PC-3 (cell line): ENCODE results near the gene CYB5R4. TPM values are rescaled to one million over a fixed set of nuclear protein-coding genes. Genes with fewer than 3 reads are reported as not detected.
"Not testable (repeated sequence)": the region's sequence is repeated elsewhere in the genome, so short reads cannot be mapped to it uniquely, and the experiment has no call there.

ENCODE experiments used
- ATAC-seq: fragments of 200-7000 bp; cut with Tn5 transposase; 2 replicates; pipeline ENCODE4 v1.9.1; 2020; ENCODE audit warnings: mild to moderate bottlenecking, moderate library complexity
- BruUV-seq: library from RNA; stranded (reverse); fragments of 400-500 nt; replicated peaks from 2 replicates; lab custom pipeline; 2021; lab: Mats Ljungman, UMichigan
- CTCF ChIA-PET: fragments of 300-600 bp; sonication (Branson Sonifier 250); formaldehyde crosslinking; loops from one replicate; lab custom pipeline; 2022; ENCODE audit warnings: antibody characterized with exemption; lab: Charles Lee
- POLR2A ChIA-PET: fragments of 300-600 bp; sonication (Branson Sonifier 250); formaldehyde crosslinking; loops from one replicate; lab custom pipeline; 2022; ENCODE audit warnings: antibody characterized with exemption; ENCODE audit not compliant: unreplicated experiment; lab: Charles Lee
- DNase-seq: peaks from one replicate; pipeline ENCODE4 v3.0.0-alpha.2; 2015
- H2AFZ ChIP-seq: fragments of 300-600 bp; sonication (generic); 2 replicates; pipeline ENCODE4 v1.6.0; 2016; ENCODE audit warnings: antibody characterized with exemption, low read length
- H3F3A ChIP-seq: fragments of 300-600 bp; sonication (generic); one replicate; pipeline ENCODE4 v1.6.0; 2017; ENCODE audit warnings: antibody characterized with exemption, low read length, control low read depth, mild to moderate bottlenecking; ENCODE audit not compliant: unreplicated experiment
- H3K27ac ChIP-seq: fragments of 300-600 bp; sonication (generic); 2 replicates; pipeline ENCODE4 v1.5.1; 2016; ENCODE audit warnings: mild to moderate bottlenecking, low read length
- H3K27me3 ChIP-seq: fragments of 300-600 bp; sonication (generic); 2 replicates; pipeline ENCODE4 v1.6.1; 2016; ENCODE audit warnings: low read length, mixed read lengths
- H3K36me3 ChIP-seq: fragments of 300-600 bp; sonication (generic); 2 replicates; pipeline ENCODE4 v1.6.1; 2016; ENCODE audit warnings: low read depth, mixed run types, low read length, mixed read lengths
- H3K4me1 ChIP-seq: fragments of 300-600 bp; sonication (generic); 2 replicates; pipeline ENCODE4 v1.5.1; 2016; ENCODE audit warnings: low read length; ENCODE audit not compliant: insufficient read depth
- H3K4me2 ChIP-seq: fragments of 300-600 bp; sonication (generic); 2 replicates; pipeline ENCODE4 v1.6.0; 2016; ENCODE audit warnings: low read length
- H3K4me3 ChIP-seq: fragments of 300-600 bp; sonication (generic); 2 replicates; pipeline ENCODE4 v1.5.1; 2016; ENCODE audit warnings: mild to moderate bottlenecking, low read length, mixed read lengths
- H3K79me2 ChIP-seq: fragments of 300-600 bp; sonication (generic); 2 replicates; pipeline ENCODE4 v1.6.1; 2017; ENCODE audit warnings: low read length, mixed read lengths
- H3K9ac ChIP-seq: fragments of 300-600 bp; sonication (generic); 2 replicates; pipeline ENCODE4 v1.6.0; 2016; ENCODE audit warnings: mild to moderate bottlenecking, low read length
- H3K9me2 ChIP-seq: fragments of 300-600 bp; sonication (generic); replicated peaks from 2 replicates; pipeline ENCODE4 v1.6.1; 2016; ENCODE audit warnings: mixed run types, low read length, mixed read lengths
- H3K9me3 ChIP-seq: fragments of 300-600 bp; sonication (generic); 2 replicates; pipeline ENCODE4 v1.6.1; 2016; ENCODE audit warnings: low read length, mixed read lengths
- H4K20me1 ChIP-seq: fragments of 300-600 bp; sonication (generic); 2 replicates; pipeline ENCODE4 v1.6.1; 2016; ENCODE audit warnings: low read length, mixed read lengths
- CTCF ChIP-seq: fragments of 300-600 bp; sonication (generic); conservative IDR thresholded peaks from 2 replicates; pipeline ENCODE4 v1.5.1; 2017; ENCODE audit warnings: antibody characterized with exemption, low read depth, mild to moderate bottlenecking, low read length
- EZH2 ChIP-seq: fragments of 300-600 bp; sonication (generic); IDR thresholded peaks from one replicate; pipeline ENCODE4 v1.6.1; 2017; ENCODE audit warnings: antibody characterized with exemption, mild to moderate bottlenecking, low read length; ENCODE audit not compliant: unreplicated experiment
- EZH2phosphoT487 ChIP-seq: fragments of 300-600 bp; sonication (generic); IDR thresholded peaks from 2 replicates; pipeline ENCODE4 v1.6.1; 2018; ENCODE audit warnings: mild to moderate bottlenecking, antibody characterized with exemption, low read length, borderline replicate concordance
- intact Hi-C: fragments of 100-400 bp; cut with micrococcal nuclease; formaldehyde crosslinking; loops from 2 replicates; pipeline ENCODE4 v1.9.0; 2023
- total RNA-seq: library from RNA; depleted of rRNA; stranded (reverse); fragments of >200 nt; gene quantifications from 2 replicates; pipeline ENCODE4 v1.2.3, GENCODE V29; 2014

The CYB5R4 gene
- total RNA-seq, 1 experiment from 2014 or later: 5.6 TPM

- POLR2A ChIA-PET: no interaction called here
- Histone ChIP-seq H3K9me3 (no peaks in the 10 kb centered on the region), H3K4me3 (no peak overlapping the region), H3K79me2 (no peaks in the 10 kb centered on the region), H3K27ac (no peak overlapping the region), H3K9ac (no peak overlapping the region), H3K36me3 (no peaks in the 10 kb centered on the region), H2AFZ (no peak overlapping the region), H3F3A (no peaks in the 10 kb centered on the region), H3K9me2 (no peaks in the 10 kb centered on the region), H3K4me2 (no peak overlapping the region), H4K20me1 (no peaks in the 10 kb centered on the region), H3K4me1 (no peaks in the 10 kb centered on the region), H3K27me3 (no peaks in the 10 kb centered on the region)
- DNase-seq: no peak
- no peak for ATAC-seq
- TF ChIP-seq EZH2 (no peak), EZH2phosphoT487 (no peak), CTCF (no peak)
- intact Hi-C loops: no loop called here
- CTCF ChIA-PET: no interaction called here
- BruUV-seq: no TSS peak
These were observed 31.0 kb downstream of the CYB5R4 start for GRCh38 chr6:83890520-83890919.

GRCh38 chr6:83891586-83891985, 32.1 kb downstream of the CYB5R4 start:
- no peak for ATAC-seq
- Histone ChIP-seq H3K4me1 (no peaks in the 10 kb centered on the region), H2AFZ (no peak overlapping the region), H3K4me3 (no peak overlapping the region), H3K4me2 (no peak overlapping the region), H3K9me2 (no peaks in the 10 kb centered on the region), H3K9me3 (no peaks in the 10 kb centered on the region), H4K20me1 (no peaks in the 10 kb centered on the region), H3K27ac (no peak overlapping the region), H3K27me3 (no peaks in the 10 kb centered on the region), H3K79me2 (no peaks in the 10 kb centered on the region), H3F3A (no peaks in the 10 kb centered on the region), H3K36me3 (no peaks in the 10 kb centered on the region), H3K9ac (no peak overlapping the region)
- ChIA-PET CTCF (no interaction called here), POLR2A (no interaction called here)
- no peak for DNase-seq
- no peak for TF ChIP-seq CTCF
- no peak for TF ChIP-seq EZH2phosphoT487
- no peak for TF ChIP-seq EZH2
- intact Hi-C loops: no loop called here
- no TSS peak for BruUV-seq

- POLR2A ChIA-PET: no interaction called here
- ATAC-seq (no peak), DNase-seq (no peak)
- CTCF ChIA-PET: no interaction called here
- no peaks in the 10 kb centered on the region for H3K36me3 ChIP-seq
- no peak overlapping the region for H3K4me3 ChIP-seq
- no peak overlapping the region for H3K9ac ChIP-seq
- no peaks in the 10 kb centered on the region for H3K9me3 ChIP-seq
- BruUV-seq: no TSS peak
- no peak overlapping the region for H3K4me2 ChIP-seq
- H3K27me3 ChIP-seq: no peaks in the 10 kb centered on the region
- no peaks in the 10 kb centered on the region for H3K79me2 ChIP-seq
- intact Hi-C loops: no loop called here
- TF ChIP-seq EZH2 (no peak), EZH2phosphoT487 (no peak), CTCF (no peak)
- no peaks in the 10 kb centered on the region for H3F3A ChIP-seq
- H4K20me1 ChIP-seq: no peaks in the 10 kb centered on the region
- no peak overlapping the region for H3K27ac ChIP-seq
- H2AFZ ChIP-seq: no peak overlapping the region
- no peaks in the 10 kb centered on the region for H3K9me2 ChIP-seq
- no peaks in the 10 kb centered on the region for H3K4me1 ChIP-seq
These were observed 33.5 kb downstream of the CYB5R4 start for GRCh38 chr6:83893024-83893423.

- H3K79me2 ChIP-seq, CTCF ChIA-PET, ATAC-seq, H3K9me3 ChIP-seq, H3K9me2 ChIP-seq, H3K36me3 ChIP-seq, intact Hi-C loops, POLR2A ChIA-PET, H3K4me2 ChIP-seq, H4K20me1 ChIP-seq, BruUV-seq, H3F3A ChIP-seq, H3K4me3 ChIP-seq, H3K27ac ChIP-seq, H3K27me3 ChIP-seq, H3K4me1 ChIP-seq, H2AFZ ChIP-seq, DNase-seq, H3K9ac ChIP-seq: not testable (repeated sequence)
These were observed 37.6 kb downstream of the CYB5R4 start for GRCh38 chr6:83897094-83897493.
